Measurements from ENCODE around the gene C17orf107. TPM values are rescaled to one million over a fixed set of nuclear protein-coding genes. Genes with fewer than 3 reads are reported as not detected.

The C17orf107 gene
- total and polyA plus RNA-seq, 2 donors (not counting 1 experiment from before 2014, with no cell fraction given): 3.9 to 4.6 TPM

DNA sequence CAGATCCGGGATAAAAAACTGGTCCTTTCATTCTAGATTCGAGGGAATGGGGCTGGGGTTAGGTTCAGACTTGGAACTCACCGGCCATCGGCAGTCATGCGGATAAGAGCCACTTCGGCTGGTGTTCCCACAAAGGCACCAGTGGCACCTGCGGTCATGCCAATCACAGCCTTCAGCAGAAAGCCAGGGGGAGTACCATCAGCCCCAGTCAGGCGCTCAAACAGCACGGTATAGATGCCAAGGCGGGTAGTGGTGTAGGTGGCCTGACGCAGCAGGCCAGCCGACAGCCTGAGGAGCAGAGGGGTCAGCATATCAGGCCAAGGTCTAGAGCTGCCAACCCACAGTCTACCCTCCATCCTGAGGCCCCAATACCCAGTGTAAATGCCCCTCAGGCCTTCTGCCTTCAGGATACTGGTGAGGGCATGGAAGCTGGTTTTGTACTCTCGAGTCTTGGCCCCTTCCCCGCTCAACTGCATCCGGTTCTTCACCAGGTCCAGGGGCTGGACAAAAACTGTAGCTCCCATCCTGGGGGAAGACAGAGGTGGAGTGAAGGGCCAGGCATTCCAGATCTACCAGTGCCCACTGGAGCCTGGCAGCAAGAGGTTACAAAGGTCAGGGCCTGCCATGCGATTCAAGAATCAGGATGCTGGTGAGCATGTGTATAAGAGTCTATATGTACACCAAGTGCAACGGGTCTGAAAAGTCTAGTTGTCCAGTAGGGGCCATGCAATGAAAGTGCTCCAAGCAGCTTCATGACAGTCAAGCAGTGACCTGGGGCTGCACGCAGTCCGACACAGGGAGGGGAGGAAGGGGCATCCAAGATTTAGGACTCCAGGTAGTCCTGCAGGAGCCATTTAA lies 39.6 kb downstream of the C17orf107 start:
- DNase-seq (peak; percentile 36), ATAC-seq (ENCODE audit: low read depth) (no peak)
- H2AFZ ChIP-seq (ENCODE audit: insufficient read depth, low read depth, low read length, poor library complexity, severe bottlenecking): peak overlapping the region; percentile 78
- ChIA-PET CTCF (interaction anchor here (0.5 to 3.1 kb wide), 12 partner anchors 10 to 568 kb away, joined by 3 to 24 read pairs (median 6); partner anchors contain the start of genes CAMTA2, PFN1, SPAG7 and ZFP3), POLR2A (interaction anchor here (1.3 to 2.6 kb wide), 6 partner anchors 10 to 795 kb away, joined by 3 to 38 read pairs (median 9); partner anchors contain the start of genes CAMTA2, PFN1, SPAG7 and ZNF594)
- peak overlapping the region; percentile 99 for H3K4me2 ChIP-seq (replicated peaks; ENCODE audit: low read depth, low read length, poor library complexity, severe bottlenecking)
- Mint-ChIP-seq H3K4me3 (peak overlapping the region; percentile 89), H3K27ac (peak overlapping the region; percentile 95), H3K9me3 (ENCODE audit: insufficient read depth) (no peaks in the 10 kb centered on the region), H3K4me1 (peaks cover 55% of the 10 kb centered on the region), H3K27me3 (peaks cover 6% of the 10 kb centered on the region)
- no peaks in the 10 kb centered on the region for H3K9me3 ChIP-seq (ENCODE audit: control extremely low read depth in 1 of 3, control insufficient read depth in 2 of 3, insufficient read depth in 1 of 3, low read length in 2 of 3)
- H3K4me1 ChIP-seq (ENCODE audit: control insufficient read depth in 2 of 2, insufficient read depth in 2 of 2, low read length in 2 of 2): peaks cover 44 to 54% of the 10 kb centered on the region in 2 donors
- peaks cover under 1% of the 10 kb centered on the region for H4K20me1 ChIP-seq (ENCODE audit: control insufficient read depth, insufficient read depth, low read length, poor library complexity, severe bottlenecking)
- peak overlapping the region; percentile 70 to 87 for H3K27ac ChIP-seq (ENCODE audit: low read length in 2 of 2)
- 69% methylated on average over 18 of the region's 19 CpGs for WGBS (ENCODE audit: insufficient coverage)
- H3K79me2 ChIP-seq (ENCODE audit: control insufficient read depth, insufficient read depth, low read length): peaks cover 42% of the 10 kb centered on the region
- H3K27me3 ChIP-seq (replicated peaks in 1 of 4; ENCODE audit: control extremely low read depth in 1 of 4, control insufficient read depth in 3 of 4, insufficient read depth in 4 of 4, low read length in 3 of 4): peaks cover 0 to 4% (median 0%) of the 10 kb centered on the region in 4 experiments
- TF ChIP-seq EZH2 (IDR thresholded peaks at IDR 0.05; ENCODE audit: borderline replicate concordance, insufficient read depth, low read depth, low read length, poor library complexity, severe bottlenecking): no peak
- TF ChIP-seq, protein P1, sequence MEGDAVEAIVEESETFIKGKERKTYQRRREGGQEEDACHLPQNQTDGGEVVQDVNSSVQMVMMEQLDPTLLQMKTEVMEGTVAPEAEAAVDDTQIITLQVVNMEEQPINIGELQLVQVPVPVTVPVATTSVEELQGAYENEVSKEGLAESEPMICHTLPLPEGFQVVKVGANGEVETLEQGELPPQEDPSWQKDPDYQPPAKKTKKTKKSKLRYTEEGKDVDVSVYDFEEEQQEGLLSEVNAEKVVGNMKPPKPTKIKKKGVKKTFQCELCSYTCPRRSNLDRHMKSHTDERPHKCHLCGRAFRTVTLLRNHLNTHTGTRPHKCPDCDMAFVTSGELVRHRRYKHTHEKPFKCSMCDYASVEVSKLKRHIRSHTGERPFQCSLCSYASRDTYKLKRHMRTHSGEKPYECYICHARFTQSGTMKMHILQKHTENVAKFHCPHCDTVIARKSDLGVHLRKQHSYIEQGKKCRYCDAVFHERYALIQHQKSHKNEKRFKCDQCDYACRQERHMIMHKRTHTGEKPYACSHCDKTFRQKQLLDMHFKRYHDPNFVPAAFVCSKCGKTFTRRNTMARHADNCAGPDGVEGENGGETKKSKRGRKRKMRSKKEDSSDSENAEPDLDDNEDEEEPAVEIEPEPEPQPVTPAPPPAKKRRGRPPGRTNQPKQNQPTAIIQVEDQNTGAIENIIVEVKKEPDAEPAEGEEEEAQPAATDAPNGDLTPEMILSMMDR (IDR thresholded peaks at IDR 0.05): no peak
- intact Hi-C loops (cut with micrococcal nuclease): loop anchor here (2.0 kb wide), 1 partner anchor 30 kb away; no protein-coding TSS in a partner anchor
- peak overlapping the region; percentile 86 for H3K9ac ChIP-seq (ENCODE audit: low read length)
- H3K4me3 ChIP-seq (ENCODE audit: control extremely low read depth in 1 of 5, extremely low read depth in 1 of 5, insufficient read depth in 1 of 5, low read depth in 2 of 5, low read length in 4 of 5): peak overlapping the region; percentile 68 to 100 (median 86)
- peaks cover 0 to 35% of the 10 kb centered on the region in 2 experiments for H3K36me3 ChIP-seq (replicated peaks in 1 of 2; ENCODE audit: control extremely low read depth in 1 of 2, control insufficient read depth in 1 of 2, extremely low read depth in 1 of 2, insufficient read depth in 2 of 2, low read length in 1 of 2)
